GM19239 (cell line): ENCODE results near the gene KISS1R.

Experiments used
- DNase-seq: peaks from one replicate; pipeline ENCODE4 v3.0.0; 2011; ENCODE audit warnings: low spot score; ENCODE audit not compliant: insufficient read length
- FAIRE-seq: peaks from 2 replicates; lab custom pipeline; 2011; peaks lifted over from hg19 to GRCh38; lab: Jason Lieb, UNC

Gene KISS1R

DNA sequence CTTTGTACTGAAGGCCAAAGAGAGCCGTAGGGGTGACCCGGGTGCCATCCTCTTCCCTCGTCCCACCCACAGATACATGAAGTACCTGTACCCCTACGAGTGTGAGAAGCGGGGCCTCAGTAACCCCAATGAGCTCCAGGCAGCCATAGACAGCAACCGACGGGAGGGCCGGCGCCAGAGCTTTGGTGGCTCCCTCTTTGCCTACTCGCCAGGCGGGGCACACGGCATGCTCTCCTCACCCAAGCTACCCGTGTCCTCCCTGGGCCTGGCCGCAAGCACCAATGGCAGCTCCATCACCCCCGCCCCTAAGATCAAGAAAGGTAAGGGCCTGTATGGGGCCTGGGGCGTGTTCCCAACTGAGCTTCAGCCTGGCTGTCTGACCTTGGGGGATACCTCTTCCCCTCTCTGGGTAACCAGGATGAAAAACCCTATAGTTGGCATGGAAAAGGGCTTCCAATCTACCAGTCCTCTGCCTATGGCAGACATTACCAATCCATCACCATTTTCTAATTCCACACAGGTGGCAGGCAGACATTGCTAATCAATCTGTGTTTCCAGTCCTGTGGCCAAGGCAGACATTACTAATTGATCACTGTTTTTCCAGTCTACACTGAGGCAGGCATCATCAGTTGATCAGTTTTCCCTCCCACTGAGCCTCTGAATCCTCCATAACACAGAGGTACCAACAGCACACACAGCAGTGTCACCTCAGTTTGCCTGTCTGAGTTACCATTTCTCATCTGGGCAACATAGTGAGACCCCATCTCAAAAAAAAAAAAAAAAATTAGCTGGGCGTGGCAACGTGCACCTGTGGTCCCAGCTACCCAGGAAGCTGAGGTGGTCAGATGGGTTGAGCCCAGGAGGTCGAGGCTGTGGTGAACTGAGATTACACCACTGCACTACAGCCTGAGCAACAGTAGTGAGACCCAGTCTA is 47.9 kb downstream of the KISS1R start:
- DNase-seq (no peak), FAIRE-seq (no peak)

DNA sequence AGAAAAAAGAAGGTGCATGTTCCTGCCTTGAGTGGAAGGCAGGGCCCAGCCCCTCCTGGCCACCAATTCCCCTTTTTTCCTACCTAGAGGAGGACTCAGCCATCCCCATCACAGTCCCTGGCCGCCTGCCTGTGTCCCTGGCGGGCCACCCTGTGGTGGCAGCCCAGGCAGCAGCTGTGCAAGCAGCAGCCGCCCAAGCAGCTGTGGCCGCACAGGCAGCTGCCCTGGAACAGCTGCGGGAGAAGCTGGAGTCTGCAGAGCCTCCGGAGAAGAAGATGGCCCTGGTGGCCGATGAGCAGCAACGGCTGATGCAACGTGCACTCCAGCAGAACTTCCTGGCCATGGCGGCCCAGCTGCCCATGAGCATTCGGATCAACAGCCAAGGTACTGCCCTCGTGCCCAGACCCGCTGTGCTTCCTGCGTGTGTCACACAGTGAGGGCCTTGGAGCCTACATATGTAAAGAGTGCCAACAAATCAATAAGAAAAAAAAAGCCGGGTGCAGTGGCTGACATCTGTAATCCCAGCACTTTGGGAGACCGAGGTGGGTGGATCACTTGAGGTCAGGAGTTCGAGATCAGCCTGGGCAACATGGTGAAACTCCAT is 49.5 kb downstream of the KISS1R start:
- FAIRE-seq (no peak), DNase-seq (no peak)
